ENCODE measurements around the gene MED6.

DNA sequence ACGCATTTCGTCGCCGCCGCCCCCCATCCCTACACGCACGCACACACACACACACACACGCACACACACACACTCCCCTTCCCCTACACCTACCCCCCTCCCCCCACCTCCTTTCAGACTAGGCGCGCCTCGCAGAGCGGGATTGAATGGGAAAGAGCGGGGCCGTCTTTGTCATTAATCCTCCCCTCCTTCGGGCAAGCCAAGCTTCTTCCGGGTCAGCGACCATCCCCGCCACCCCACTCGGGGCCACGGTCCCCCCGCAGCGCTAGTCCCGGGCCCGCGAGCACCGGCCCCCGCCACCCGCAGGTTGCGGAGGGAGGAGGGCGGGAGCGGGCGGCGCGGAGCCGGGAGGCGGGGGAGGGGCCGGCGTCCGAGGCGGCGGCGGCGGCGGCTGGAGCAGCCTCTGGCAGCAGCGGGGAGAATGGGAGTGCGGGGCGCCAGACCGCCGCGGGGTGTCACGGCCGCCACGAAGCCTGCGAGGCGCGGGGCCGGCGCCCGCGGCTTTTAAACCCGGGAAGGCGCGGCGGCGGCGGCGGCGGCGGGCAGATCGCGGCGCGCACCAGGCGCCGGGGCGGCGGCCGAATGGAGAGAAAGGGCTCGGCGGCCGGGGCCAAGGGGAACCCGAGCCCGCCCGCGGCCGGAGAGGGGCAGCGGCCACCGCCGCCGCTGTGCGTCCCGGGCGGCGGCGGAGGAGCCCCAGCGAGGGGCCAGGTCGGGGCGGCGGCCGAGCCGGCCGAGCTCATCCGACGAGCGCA lies 41.3 kb upstream of the MED6 start, which contains the start of gene TTC9:
- TF ChIP-seq POLR2AphosphoS5 (IDR thresholded peaks at IDR 0.05) = no peak
- TF ChIP-seq, protein P1, sequence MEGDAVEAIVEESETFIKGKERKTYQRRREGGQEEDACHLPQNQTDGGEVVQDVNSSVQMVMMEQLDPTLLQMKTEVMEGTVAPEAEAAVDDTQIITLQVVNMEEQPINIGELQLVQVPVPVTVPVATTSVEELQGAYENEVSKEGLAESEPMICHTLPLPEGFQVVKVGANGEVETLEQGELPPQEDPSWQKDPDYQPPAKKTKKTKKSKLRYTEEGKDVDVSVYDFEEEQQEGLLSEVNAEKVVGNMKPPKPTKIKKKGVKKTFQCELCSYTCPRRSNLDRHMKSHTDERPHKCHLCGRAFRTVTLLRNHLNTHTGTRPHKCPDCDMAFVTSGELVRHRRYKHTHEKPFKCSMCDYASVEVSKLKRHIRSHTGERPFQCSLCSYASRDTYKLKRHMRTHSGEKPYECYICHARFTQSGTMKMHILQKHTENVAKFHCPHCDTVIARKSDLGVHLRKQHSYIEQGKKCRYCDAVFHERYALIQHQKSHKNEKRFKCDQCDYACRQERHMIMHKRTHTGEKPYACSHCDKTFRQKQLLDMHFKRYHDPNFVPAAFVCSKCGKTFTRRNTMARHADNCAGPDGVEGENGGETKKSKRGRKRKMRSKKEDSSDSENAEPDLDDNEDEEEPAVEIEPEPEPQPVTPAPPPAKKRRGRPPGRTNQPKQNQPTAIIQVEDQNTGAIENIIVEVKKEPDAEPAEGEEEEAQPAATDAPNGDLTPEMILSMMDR (IDR thresholded peaks at IDR 0.05) = no peak
- no peak for TF ChIP-seq POLR2A (IDR thresholded peaks at IDR 0.05)
- no peak for TF ChIP-seq EP300 (IDR thresholded peaks at IDR 0.05)

Measured in stomach (tissue), 4 donors.